SIG-M5 (cell line): ENCODE data around the gene LIMS2.

Experiments
- DNase-seq: peaks from one replicate; lab custom pipeline; 2025; lab: John Stamatoyannopoulos, UW

LIMS2 gene

GRCh38 chr2:127701193-127701650 is 25.9 kb upstream of the LIMS2 start, which contains the start of gene SFT2D3:
TSS of gene SFT2D3 (plus strand) at chr2:127701497. CDS start at chr2:127701529, 32 bp downstream.
- DNase-seq = peak; percentile 83

- DNase-seq = no peak
Measured at GRCh38 chr2:127700527-127701192, 25.3 kb upstream of the LIMS2 start.

GRCh38 chr2:127698553-127699355 is 23.4 kb upstream of the LIMS2 start:
- no peak for DNase-seq

GRCh38 chr2:127697482-127698180 is 22.3 kb upstream of the LIMS2 start:
- DNase-seq = no peak

GRCh38 chr2:127695491-127696472 is 20.5 kb upstream of the LIMS2 start:
- no peak for DNase-seq

- DNase-seq = no peak
Measured at GRCh38 chr2:127694986-127695385, 19.7 kb upstream of the LIMS2 start.

GRCh38 chr2:127690696-127691095 is 15.4 kb upstream of the LIMS2 start:
- no peak for DNase-seq

GRCh38 chr2:127688405-127688804 is 13.1 kb upstream of the LIMS2 start:
- no peak for DNase-seq

GRCh38 chr2:127685410-127686080 is 10.2 kb upstream of the LIMS2 start:
- no peak for DNase-seq

GRCh38 chr2:127683757-127684156 is 8.4 kb upstream of the LIMS2 start:
- no peak for DNase-seq

- no peak for DNase-seq
Measured at GRCh38 chr2:127683056-127683455, 7.7 kb upstream of the LIMS2 start.

GRCh38 chr2:127681976-127682857 is 6.9 kb upstream of the LIMS2 start:
- DNase-seq = no peak

- DNase-seq = no peak
Measured at GRCh38 chr2:127681288-127681804, 6.0 kb upstream of the LIMS2 start.

GRCh38 chr2:127680706-127681287 is 5.5 kb upstream of the LIMS2 start:
- DNase-seq = no peak

- DNase-seq = no peak
Measured at GRCh38 chr2:127679680-127680361, 4.5 kb upstream of the LIMS2 start.

- DNase-seq = no peak
Measured at GRCh38 chr2:127678991-127679390, 3.7 kb upstream of the LIMS2 start.

- DNase-seq = no peak
Measured at GRCh38 chr2:127678531-127678930, 3.2 kb upstream of the LIMS2 start.

- DNase-seq = no peak
Measured at GRCh38 chr2:127676906-127677305, 1.6 kb upstream of the LIMS2 start.
